HepG2 (cell line): Measurements from ENCODE around the gene MTUS2. TPM values are rescaled to one million over a fixed set of nuclear protein-coding genes. Genes with fewer than 3 reads are reported as not detected.

ENCODE experiments used
- ATAC-seq: fragments of 200-7000 bp; cut with Tn5 transposase; 3 replicates; pipeline ENCODE4 v1.9.1; 2020; ENCODE audit warnings: mild to moderate bottlenecking, moderate library complexity
- BruUV-seq: library from RNA; stranded (reverse); fragments of 400-500 nt; replicated peaks from 2 replicates; lab custom pipeline; 2021; lab: Mats Ljungman, UMichigan
- CTCF ChIA-PET: fragments of 300-600 bp; formaldehyde crosslinking; extraction: SDS; loops from one replicate; lab custom pipeline; 2021; ENCODE audit warnings: low total read pairs, inconsistent platforms, low intra/inter-chr PET ratio; lab: Yijun Ruan, JAX
- POLR2A ChIA-PET: fragments of 350-600 bp; sonication (Branson Sonifier 250); formaldehyde crosslinking; loops from one replicate; lab custom pipeline; 2020; ENCODE audit warnings: antibody characterized with exemption, inconsistent platforms; lab: Yijun Ruan, JAX
- DNase-seq: peaks from one replicate; pipeline ENCODE4 v3.0.0-alpha.2; 2015; ENCODE audit warnings: low spot score
- FAIRE-seq: peaks from 3 replicates; lab custom pipeline; 2011; peaks lifted over from hg19 to GRCh38; lab: Jason Lieb, UNC
- H2AFZ ChIP-seq: one replicate; pipeline ENCODE4 v1.6.1; 2011; ENCODE audit warnings: low read length, inconsistent platforms
- H3K27ac ChIP-seq: fragments of 300-600 bp; 3 replicates; pipeline ENCODE4 v1.8.0; 2011; ENCODE audit warnings: mixed run types, mild to moderate bottlenecking, mixed read lengths, low read length, inconsistent platforms; ENCODE audit not compliant: insufficient read depth; ENCODE audit errors: extremely low read length
- H3K27me3 ChIP-seq, 2 experiments: fragments of 200-600 bp in 1 of 2; 2 replicates in 1 of 2; 3 replicates in 1 of 2; pipeline versions ENCODE4 v1.6.0 to v1.8.0; 2011; ENCODE audit warnings: low read length in 2 of 2, mild to moderate bottlenecking in 2 of 2, moderate library complexity in 2 of 2, inconsistent platforms in 1 of 2; ENCODE audit not compliant: insufficient read depth in 2 of 2, control insufficient read depth in 1 of 2
- H3K36me3 ChIP-seq, 2 experiments: fragments of 200-600 bp in 1 of 2; replicated peaks in 1 of 2; 2 replicates in 1 of 2; 3 replicates in 1 of 2; pipeline versions ENCODE4 v1.5.1 to v1.8.0; 2011; ENCODE audit warnings: low read length in 2 of 2, inconsistent platforms in 1 of 2; ENCODE audit not compliant: insufficient read depth in 2 of 2, control insufficient read depth in 1 of 2
- H3K4me1 ChIP-seq: 2 replicates; pipeline ENCODE4 v1.5.1; 2012; ENCODE audit warnings: low read length, inconsistent platforms; ENCODE audit not compliant: insufficient read depth
- H3K4me2 ChIP-seq: 2 replicates; pipeline ENCODE4 v1.6.0; 2011; ENCODE audit warnings: low read depth, low read length, inconsistent platforms
- H3K4me3 ChIP-seq, 3 experiments: fragments of 200-600 bp in 1 of 3; sonication (generic), shearing (Covaris generic) in 1 of 3; replicated peaks in 1 of 3; 2 replicates each; pipeline ENCODE4 v1.5.1; 2011 to 2016; ENCODE audit warnings: low read length in 3 of 3, inconsistent platforms in 2 of 3, low read depth in 2 of 3, mild to moderate bottlenecking in 2 of 3, control low read depth in 1 of 3, mixed read lengths in 1 of 3; ENCODE audit not compliant: insufficient read depth in 1 of 3
- H3K79me2 ChIP-seq: one replicate; pipeline ENCODE4 v1.6.1; 2011; ENCODE audit warnings: low read length, inconsistent platforms; ENCODE audit not compliant: insufficient read depth
- H3K9ac ChIP-seq: 2 replicates; pipeline ENCODE4 v1.6.0; 2011; ENCODE audit warnings: mild to moderate bottlenecking, low read depth, low read length, inconsistent platforms; ENCODE audit not compliant: insufficient read depth
- H3K9me3 ChIP-seq: 2 replicates; pipeline ENCODE4 v1.5.1; 2012; ENCODE audit warnings: mild to moderate bottlenecking, low read length
- H4K20me1 ChIP-seq: 2 replicates; pipeline ENCODE4 v1.6.0; 2011; ENCODE audit warnings: inconsistent platforms, mild to moderate bottlenecking, low read length, moderate library complexity; ENCODE audit not compliant: insufficient read depth
- GTF3A ChIP-seq: sonication (generic); formaldehyde crosslinking; conservative IDR thresholded peaks from 2 replicates; pipeline ENCODE4 v1.4.0; 2020; ENCODE audit warnings: mild to moderate bottlenecking, missing genetic modification reagents
- HOXA9 ChIP-seq: sonication (generic); formaldehyde crosslinking; IDR thresholded peaks from 2 replicates; pipeline ENCODE4 v1.8.1; 2022; ENCODE audit warnings: missing genetic modification reagents, mild to moderate bottlenecking, moderate library complexity, borderline replicate concordance
- MYC ChIP-seq: sonication (generic); formaldehyde crosslinking; IDR thresholded peaks from 2 replicates; pipeline ENCODE4 v1.9.0; 2021; ENCODE audit warnings: missing genetic modification reagents, borderline replicate concordance
- TAF15 ChIP-seq: fragments of 200-400 bp; formaldehyde crosslinking; IDR thresholded peaks from one replicate; pipeline ENCODE4 v1.6.1; 2018; ENCODE audit warnings: mild to moderate bottlenecking, low read depth, low read length; ENCODE audit not compliant: poor library complexity, severe bottlenecking
- THYN1 ChIP-seq: sonication (generic); formaldehyde crosslinking; IDR thresholded peaks from 2 replicates; pipeline ENCODE4 v1.8.1; 2023; ENCODE audit warnings: low read depth, mild to moderate bottlenecking, moderate library complexity, missing genetic modification reagents, borderline replicate concordance
- ZBTB14 ChIP-seq: sonication (generic); formaldehyde crosslinking; IDR thresholded peaks from 2 replicates; pipeline ENCODE4 v1.4.0; 2020; ENCODE audit warnings: missing genetic modification reagents
- ZBTB3 ChIP-seq: sonication (generic); formaldehyde crosslinking; IDR thresholded peaks from 2 replicates; pipeline ENCODE4 v1.4.0; 2020; ENCODE audit warnings: low read depth, mild to moderate bottlenecking, moderate library complexity, missing genetic modification reagents, borderline replicate concordance
- ZBTB33 ChIP-seq: sonication (generic); formaldehyde crosslinking; IDR thresholded peaks from 2 replicates; pipeline ENCODE4 v1.4.0; 2020; ENCODE audit warnings: missing genetic modification reagents
- ZNF234 ChIP-seq: sonication (generic); formaldehyde crosslinking; conservative IDR thresholded peaks from 2 replicates; pipeline ENCODE4 v1.5.1; 2020; ENCODE audit warnings: mild to moderate bottlenecking, missing genetic modification reagents
- ZNF251 ChIP-seq: sonication (generic); formaldehyde crosslinking; IDR thresholded peaks from 2 replicates; pipeline ENCODE4 v1.9.0; 2021; ENCODE audit warnings: mild to moderate bottlenecking, missing genetic modification reagents
- ZNF326 ChIP-seq: sonication (generic); formaldehyde crosslinking; IDR thresholded peaks from 2 replicates; pipeline ENCODE4 v1.4.0; 2020; ENCODE audit warnings: missing genetic modification reagents, borderline replicate concordance
- ZNF329 ChIP-seq: sonication (generic); formaldehyde crosslinking; IDR thresholded peaks from 2 replicates; pipeline ENCODE4 v1.9.0; 2021; ENCODE audit warnings: low read depth, mild to moderate bottlenecking, missing genetic modification reagents
- ZNF430 ChIP-seq: sonication (generic); formaldehyde crosslinking; IDR thresholded peaks from 2 replicates; pipeline ENCODE4 v1.9.0; 2021; ENCODE audit warnings: mild to moderate bottlenecking, missing genetic modification reagents
- ZNF572 ChIP-seq: sonication (generic); formaldehyde crosslinking; IDR thresholded peaks from 2 replicates; pipeline ENCODE4 v1.5.1; 2020; ENCODE audit warnings: mild to moderate bottlenecking, missing genetic modification reagents
- WGBS: methylation state at CpG from one replicate; pipeline ENCODE4 v1.1.6; 2017; ENCODE audit warnings: low lambda C conversion rate; 5-methylcytosine and 5-hydroxymethylcytosine counted together
- in situ Hi-C: cut with HindIII; loops from 2 replicates; pipeline ENCODE4 v1.10.0; 2017; ENCODE audit warnings: low pct_unique_long_range_greater_than_20kb; ENCODE audit not compliant: extremely low pct_ligation_motif_present
- intact Hi-C: fragments of 100-400 bp; cut with micrococcal nuclease; formaldehyde crosslinking; loops from one replicate; pipeline ENCODE4 v1.10.0; 2022; ENCODE audit not compliant: unreplicated experiment
- polyA plus RNA-seq, 8 experiments: library from polyadenylated mRNA; depleted of rRNA in 3 of 8; stranded (reverse) in 7 of 8; unstranded in 1 of 8; fragments of >200 nt; fragmentation: Illumina TruSeq in 4 of 8; extraction: Trizol in 4 of 8; gene quantifications; 2 replicates each; pipeline versions ENCODE4 v1.2.1 to v1.2.3, GENCODE V29; 2011 to 2016; ENCODE audit warnings: low read depth in 4 of 8, missing spikeins in 1 of 8, mixed read lengths in 1 of 8; ENCODE audit not compliant: insufficient read depth in 1 of 8
- total RNA-seq, 5 experiments: library from RNA; depleted of rRNA; stranded (reverse); fragments of >200 nt; fragmentation: Illumina TruSeq; extraction: Trizol; gene quantifications; 2 replicates each; pipeline ENCODE4 v1.2.3, GENCODE V29; 2016; ENCODE audit warnings: low read depth in 1 of 5
- TF ChIP-seq, protein P1 (sequence below): sonication (generic); formaldehyde crosslinking; IDR thresholded peaks from 2 replicates; pipeline ENCODE4 v1.4.0; 2020; ENCODE audit warnings: missing genetic modification reagents, borderline replicate concordance
- TF ChIP-seq, protein P2 (sequence below): sonication (generic); formaldehyde crosslinking; IDR thresholded peaks from 2 replicates; pipeline ENCODE4 v1.9.0; 2021; ENCODE audit warnings: missing genetic modification reagents, mild to moderate bottlenecking, borderline replicate concordance
- TF ChIP-seq, protein P3 (sequence below): sonication (generic); formaldehyde crosslinking; conservative IDR thresholded peaks from 2 replicates; pipeline ENCODE4 v1.8.0; 2022; ENCODE audit warnings: mild to moderate bottlenecking, moderate library complexity, missing genetic modification reagents

Gene MTUS2
- total and polyA plus RNA-seq, 2 of the 13 experiments (the other 11 are each of a cell fraction or from before 2014, with no cell fraction given), result not detected

GRCh38 chr13:29422015-29422414 is 601.9 kb downstream of the MTUS2 start:
- no TSS peak for BruUV-seq
- DNase-seq (no peak), ATAC-seq (no peak), FAIRE-seq (no peak)
- no peak overlapping the region for H3K4me2 ChIP-seq
- no peak overlapping the region for H3K4me3 ChIP-seq
- ChIA-PET CTCF (no interaction called here), POLR2A (no interaction called here)
- intact Hi-C loops, result no loop called here
- H4K20me1 ChIP-seq, result no peaks in the 10 kb centered on the region
- H3K27ac ChIP-seq, result no peak overlapping the region
- H3K79me2 ChIP-seq, result no peaks in the 10 kb centered on the region
- no peaks in the 10 kb centered on the region for H3K4me1 ChIP-seq
- peaks cover 0 to 9% of the 10 kb centered on the region in 2 experiments; a peak in 2 of 5 replicates for H3K27me3 ChIP-seq
- no peak overlapping the region for H3K9ac ChIP-seq
- in situ Hi-C loops, result no loop called here
- WGBS, result 3% methylated on average over 5 of the region's 5 CpGs
- H3K36me3 ChIP-seq, result no peaks in the 10 kb centered on the region
- no peaks in the 10 kb centered on the region for H3K9me3 ChIP-seq
- no peak overlapping the region for H2AFZ ChIP-seq
- TF ChIP-seq TAF15, result no peak
- TF ChIP-seq, protein P1, sequence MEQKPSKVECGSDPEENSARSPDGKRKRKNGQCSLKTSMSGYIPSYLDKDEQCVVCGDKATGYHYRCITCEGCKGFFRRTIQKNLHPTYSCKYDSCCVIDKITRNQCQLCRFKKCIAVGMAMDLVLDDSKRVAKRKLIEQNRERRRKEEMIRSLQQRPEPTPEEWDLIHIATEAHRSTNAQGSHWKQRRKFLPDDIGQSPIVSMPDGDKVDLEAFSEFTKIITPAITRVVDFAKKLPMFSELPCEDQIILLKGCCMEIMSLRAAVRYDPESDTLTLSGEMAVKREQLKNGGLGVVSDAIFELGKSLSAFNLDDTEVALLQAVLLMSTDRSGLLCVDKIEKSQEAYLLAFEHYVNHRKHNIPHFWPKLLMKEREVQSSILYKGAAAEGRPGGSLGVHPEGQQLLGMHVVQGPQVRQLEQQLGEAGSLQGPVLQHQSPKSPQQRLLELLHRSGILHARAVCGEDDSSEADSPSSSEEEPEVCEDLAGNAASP (CRISPR knock-in tag), result no peak
- TF ChIP-seq GTF3A (CRISPR knock-in tag), result no peak
- TF ChIP-seq ZBTB33 (CRISPR knock-in tag), result no peak
- TF ChIP-seq, protein P2, sequence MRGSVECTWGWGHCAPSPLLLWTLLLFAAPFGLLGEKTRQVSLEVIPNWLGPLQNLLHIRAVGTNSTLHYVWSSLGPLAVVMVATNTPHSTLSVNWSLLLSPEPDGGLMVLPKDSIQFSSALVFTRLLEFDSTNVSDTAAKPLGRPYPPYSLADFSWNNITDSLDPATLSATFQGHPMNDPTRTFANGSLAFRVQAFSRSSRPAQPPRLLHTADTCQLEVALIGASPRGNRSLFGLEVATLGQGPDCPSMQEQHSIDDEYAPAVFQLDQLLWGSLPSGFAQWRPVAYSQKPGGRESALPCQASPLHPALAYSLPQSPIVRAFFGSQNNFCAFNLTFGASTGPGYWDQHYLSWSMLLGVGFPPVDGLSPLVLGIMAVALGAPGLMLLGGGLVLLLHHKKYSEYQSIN (CRISPR knock-in tag), result no peak
- TF ChIP-seq HOXA9, result no peak
- TF ChIP-seq, protein P3, sequence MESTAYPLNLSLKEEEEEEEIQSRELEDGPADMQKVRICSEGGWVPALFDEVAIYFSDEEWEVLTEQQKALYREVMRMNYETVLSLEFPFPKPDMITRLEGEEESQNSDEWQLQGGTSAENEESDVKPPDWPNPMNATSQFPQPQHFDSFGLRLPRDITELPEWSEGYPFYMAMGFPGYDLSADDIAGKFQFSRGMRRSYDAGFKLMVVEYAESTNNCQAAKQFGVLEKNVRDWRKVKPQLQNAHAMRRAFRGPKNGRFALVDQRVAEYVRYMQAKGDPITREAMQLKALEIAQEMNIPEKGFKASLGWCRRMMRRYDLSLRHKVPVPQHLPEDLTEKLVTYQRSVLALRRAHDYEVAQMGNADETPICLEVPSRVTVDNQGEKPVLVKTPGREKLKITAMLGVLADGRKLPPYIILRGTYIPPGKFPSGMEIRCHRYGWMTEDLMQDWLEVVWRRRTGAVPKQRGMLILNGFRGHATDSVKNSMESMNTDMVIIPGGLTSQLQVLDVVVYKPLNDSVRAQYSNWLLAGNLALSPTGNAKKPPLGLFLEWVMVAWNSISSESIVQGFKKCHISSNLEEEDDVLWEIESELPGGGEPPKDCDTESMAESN (CRISPR knock-in tag), result no peak
- no peak for TF ChIP-seq THYN1 (CRISPR knock-in tag)
- TF ChIP-seq MYC (CRISPR knock-in tag), result no peak
- TF ChIP-seq ZNF430, result no peak
- TF ChIP-seq ZNF251 (CRISPR knock-in tag), result no peak
- TF ChIP-seq ZNF326, result no peak
- TF ChIP-seq ZNF234 (CRISPR knock-in tag), result no peak
- TF ChIP-seq ZBTB14 (CRISPR knock-in tag), result no peak
- no peak for TF ChIP-seq ZNF329 (CRISPR knock-in tag)
- TF ChIP-seq ZBTB3 (CRISPR knock-in tag), result no peak
- no peak for TF ChIP-seq ZNF572 (CRISPR knock-in tag)
